ENCODE measurements around the gene RNF212. TPM values are rescaled to one million over a fixed set of nuclear protein-coding genes. Genes with fewer than 3 reads are reported as not detected.

The RNF212 gene
- total and polyA plus RNA-seq, 2 of the 13 experiments (the other 11 are each of a cell fraction or from before 2014, with no cell fraction given) = not detected

- DNase-seq (ENCODE audit: low spot score) = no peak
- peaks cover 6 to 30% of the 10 kb centered on the region in 2 experiments; a peak in 4 of 5 replicates for H3K27me3 ChIP-seq (ENCODE audit: control insufficient read depth in 1 of 2, insufficient read depth in 2 of 2, low read length in 2 of 2)
- POLR2A ChIA-PET = no interaction called here
- H3K9me3 ChIP-seq (ENCODE audit: low read length) = no peaks in the 10 kb centered on the region
- BruUV-seq (replicated peaks) = no TSS peak
- in situ Hi-C loops (cut with HindIII; ENCODE audit: extremely low pct_ligation_motif_present, low pct_unique_long_range_greater_than_20kb) = no loop called here
- TF ChIP-seq RBM22 (optimal IDR thresholded peaks at IDR 0.05; ENCODE audit: low read length) (no peak), ZNF441 (CRISPR knock-in tag; IDR thresholded peaks at IDR 0.05; ENCODE audit: borderline replicate concordance) (no peak), ZGPAT (CRISPR knock-in tag; IDR thresholded peaks at IDR 0.05) (no peak), CHD4 (IDR thresholded peaks at IDR 0.05; ENCODE audit: borderline replicate concordance, low read length) (no peak), FOXA1 (IDR thresholded peaks at IDR 0.05) (no peak), FOXA1 (CRISPR knock-in tag; IDR thresholded peaks at IDR 0.05) (no peak), CAMTA2 (CRISPR knock-in tag; IDR thresholded peaks at IDR 0.05; ENCODE audit: borderline replicate concordance) (no peak), PPARG (CRISPR knock-in tag; conservative IDR thresholded peaks at IDR 0.05) (no peak), PCBP2 (optimal IDR thresholded peaks at IDR 0.05; ENCODE audit: low read depth, low read length, poor library complexity, severe bottlenecking) (no peak), MBD4 (IDR thresholded peaks at IDR 0.05; ENCODE audit: borderline replicate concordance, low read length) (no peak), GATAD1 (CRISPR knock-in tag; IDR thresholded peaks at IDR 0.05) (no peak), SRSF9 (IDR thresholded peaks at IDR 0.05; ENCODE audit: borderline replicate concordance, insufficient read depth, low read depth, low read length, poor library complexity, severe bottlenecking) (no peak), ZNF652 (CRISPR knock-in tag; IDR thresholded peaks at IDR 0.05; ENCODE audit: borderline replicate concordance, low read depth) (no peak)
- no peaks in the 10 kb centered on the region for H4K20me1 ChIP-seq (ENCODE audit: insufficient read depth, low read length)
- H2AFZ ChIP-seq (ENCODE audit: low read length) = no peak overlapping the region
- H3K4me2 ChIP-seq (ENCODE audit: low read depth, low read length) = no peak overlapping the region
- H3K27ac ChIP-seq (ENCODE audit: extremely low read length, insufficient read depth, low read length) = no peak overlapping the region
- no peak overlapping the region for H3K9ac ChIP-seq (ENCODE audit: insufficient read depth, low read depth, low read length)
- peaks cover 31% of the 10 kb centered on the region for H3K4me1 ChIP-seq (ENCODE audit: insufficient read depth, low read length)
- H3K4me3 ChIP-seq (replicated peaks in 1 of 3; ENCODE audit: insufficient read depth in 1 of 3, low read depth in 2 of 3, low read length in 3 of 3) = no peak overlapping the region
- no peak for FAIRE-seq
- no peaks in the 10 kb centered on the region for H3K79me2 ChIP-seq (ENCODE audit: insufficient read depth, low read length)
- CTCF ChIA-PET (ENCODE audit: low intra/inter-chr PET ratio, low total read pairs) = no interaction called here
- no peaks in the 10 kb centered on the region; a peak in 1 of 5 replicates for H3K36me3 ChIP-seq (replicated peaks in 1 of 2; ENCODE audit: control insufficient read depth in 1 of 2, insufficient read depth in 2 of 2, low read length in 2 of 2)
- intact Hi-C loops (cut with micrococcal nuclease; ENCODE audit: unreplicated experiment) = no loop called here
- 57% methylated on average over 24 of the region's 24 CpGs for WGBS (ENCODE audit: low lambda C conversion rate)
- ATAC-seq = no peak
Measured at GRCh38 chr4:1112821-1113182, 562 bp downstream of the RNF212 start.

All from HepG2 (cell line).